ENCODE data around the gene DHRSX. TPM values are rescaled to one million over a fixed set of nuclear protein-coding genes. Genes with fewer than 3 reads are reported as not detected.

Gene DHRSX
- total and polyA plus RNA-seq, 2 of the 8 experiments (the other 6 are each of a cell fraction or from before 2014, with no cell fraction given), result 35.1 to 43.4 TPM

DNA sequence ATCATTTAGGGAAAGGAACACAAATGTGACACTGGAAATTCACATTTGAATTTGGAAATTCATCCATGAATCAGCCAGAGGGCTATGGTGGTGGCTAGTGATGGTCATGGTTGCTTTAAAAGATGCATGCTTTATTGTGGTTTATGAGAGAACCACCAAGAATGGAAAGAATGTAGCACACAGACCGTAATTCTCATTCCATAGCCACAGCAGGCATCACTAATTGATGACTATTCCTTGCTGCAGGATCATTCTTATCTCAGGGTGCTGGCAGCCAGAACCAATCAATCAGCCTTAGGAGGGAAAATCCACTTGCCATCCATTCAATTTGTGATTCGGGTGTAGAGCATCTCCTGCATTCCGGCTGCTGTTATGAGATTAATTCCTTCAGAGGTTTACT, 115.6 kb downstream of the DHRSX start:
- Histone ChIP-seq H3K18ac (ENCODE audit: extremely low read depth, low read length) (no peak overlapping the region), H4K20me1 (replicated peaks in 1 of 2; ENCODE audit: control insufficient read depth in 1 of 2, insufficient read depth in 2 of 2, low read length in 2 of 2) (peaks cover 0 to 4% of the 10 kb centered on the region in 2 experiments), H3K4me1 (replicated peaks in 1 of 4; ENCODE audit: control insufficient read depth in 3 of 4, insufficient read depth in 4 of 4, low read length in 3 of 4) (no peaks in the 10 kb centered on the region), H2AK5ac (ENCODE audit: low read depth, low read length) (no peak overlapping the region), H4K91ac (replicated peaks; ENCODE audit: insufficient read length, low read length) (no peak overlapping the region), H3K23ac (ENCODE audit: insufficient read length) (no peak overlapping the region), H3K23me2 (ENCODE audit: low read depth, low read length) (peaks cover 13% of the 10 kb centered on the region; the same call in 1 of the 2 replicates), H3K14ac (ENCODE audit: insufficient read length) (no peak overlapping the region), H2BK5ac (ENCODE audit: low read depth, low read length) (no peak overlapping the region), H3K4me3 (ENCODE audit: extremely low read depth in 1 of 4, insufficient read depth in 2 of 4, low read depth in 3 of 4, low read length in 4 of 4) (no peak overlapping the region), H4K8ac (ENCODE audit: extremely low read depth, insufficient read depth, low read length) (no peak overlapping the region), H3K79me2 (ENCODE audit: control insufficient read depth in 1 of 2, insufficient read depth in 2 of 2, low read length in 2 of 2) (peaks cover 4 to 21% of the 10 kb centered on the region in 2 experiments; a peak in 3 of 4 replicates), H3K79me1 (ENCODE audit: low read depth, low read length) (no peaks in the 10 kb centered on the region), H3K4ac (replicated peaks; ENCODE audit: insufficient read length, low read depth, low read length) (no peak overlapping the region), H3K36me3 (ENCODE audit: control insufficient read depth in 2 of 4, insufficient read depth in 4 of 4, low read length in 3 of 4) (peaks cover 0 to 3% (median 0%) of the 10 kb centered on the region in 4 experiments; a peak in 2 of 8 replicates), H2AFZ (ENCODE audit: low read length) (no peak overlapping the region), H3K4me2 (ENCODE audit: insufficient read depth in 1 of 2, low read depth in 2 of 2, low read length in 2 of 2) (no peak overlapping the region), H4K5ac (ENCODE audit: insufficient read length, low read depth, low read length) (no peak overlapping the region), H2BK12ac (ENCODE audit: low read depth, low read length) (no peak overlapping the region), H2BK15ac (ENCODE audit: low read length) (no peak overlapping the region), H3K9me3 (ENCODE audit: insufficient read depth in 2 of 2, low read depth in 1 of 2, low read length in 1 of 2) (peaks cover 0 to 8% of the 10 kb centered on the region in 2 experiments; a peak in 3 of 4 replicates), H2BK20ac (ENCODE audit: low read length) (no peak overlapping the region), H2BK120ac (replicated peaks; ENCODE audit: low read depth, low read length) (no peak overlapping the region), H3K27me3 (replicated peaks in 1 of 4; ENCODE audit: control insufficient read depth in 3 of 4, extremely low read depth in 1 of 4, insufficient read depth in 3 of 4, low read length in 3 of 4) (no peaks in the 10 kb centered on the region), H3K27ac (ENCODE audit: low read depth, low read length) (no peak overlapping the region), H3K56ac (replicated peaks; ENCODE audit: insufficient read length, low read depth, low read length) (no peak overlapping the region), H3K9ac (replicated peaks in 1 of 4; ENCODE audit: extremely low read depth in 1 of 4, low read depth in 3 of 4, low read length in 3 of 4) (no peak overlapping the region)
- 92% methylated on average over 3 of the region's 3 CpGs; no CpG with 5 or more reads in 1 of the 2 experiments for WGBS, 2 experiments (ENCODE audit: extremely low coverage in 1 of 2, insufficient coverage in 1 of 2, insufficient read length in 1 of 2, insufficient replicate concordance in 2 of 2, low coverage in 1 of 2, low lambda C conversion rate in 2 of 2, missing lambda C conversion rate in 1 of 2)
- TF ChIP-seq RNF2 (IDR thresholded peaks at IDR 0.05; ENCODE audit: borderline replicate concordance, low read depth, low read length, missing control alignments, poor library complexity, severe bottlenecking) (no peak), SP1 (IDR thresholded peaks at IDR 0.05; ENCODE audit: low read depth, low read length) (no peak), RXRA (IDR thresholded peaks at IDR 0.05; ENCODE audit: insufficient read depth, low read depth, low read length) (no peak), SUZ12 (IDR thresholded peaks at IDR 0.05; ENCODE audit: low read length) (no peak), SAP30 (IDR thresholded peaks at IDR 0.05; ENCODE audit: insufficient read depth, insufficient replicate concordance, low read length) (no peak), EGR1 (IDR thresholded peaks at IDR 0.05; ENCODE audit: borderline replicate concordance, low read depth, low read length) (no peak), TAF7 (optimal IDR thresholded peaks at IDR 0.05; ENCODE audit: borderline replicate concordance, low read depth, low read length) (no peak), GABPA (IDR thresholded peaks at IDR 0.05; ENCODE audit: borderline replicate concordance, insufficient read depth, low read length) (no peak), CBX5 (IDR thresholded peaks at IDR 0.05; ENCODE audit: low read depth, low read length) (no peak), SIRT6 (IDR thresholded peaks at IDR 0.05; ENCODE audit: low read length) (no peak), POU5F1 (IDR thresholded peaks at IDR 0.05; ENCODE audit: low read depth, low read length) (no peak), CHD2 (IDR thresholded peaks at IDR 0.05; ENCODE audit: low read length) (no peak), KDM5A (IDR thresholded peaks at IDR 0.05; ENCODE audit: low read length) (no peak), CREB1 (IDR thresholded peaks at IDR 0.05) (no peak), EP300 (IDR thresholded peaks at IDR 0.05; ENCODE audit: borderline replicate concordance in 1 of 2, low read depth in 2 of 2, low read length in 2 of 2) (no peak)
- ChIA-PET POLR2A (ENCODE audit: partially characterized antibody) (no interaction called here), CTCF (ENCODE audit: partially characterized antibody) (no interaction called here)
- FAIRE-seq, result no peak
- DNase-seq (ENCODE audit: low read depth in 1 of 2, low spot score in 2 of 2), result no peak
